Measurements from ENCODE around the gene ABI1.

ABI1 gene

GRCh38 chr10:26854524-26854923 is 6.2 kb downstream of the ABI1 start:
- no peak for DNase-seq

- no peak for DNase-seq
Measured at GRCh38 chr10:26844396-26844975, 16.3 kb downstream of the ABI1 start.

- DNase-seq = no peak
Measured at GRCh38 chr10:26843736-26844135, 17.0 kb downstream of the ABI1 start.

GRCh38 chr10:26841733-26842317 is 18.9 kb downstream of the ABI1 start:
- no peak for DNase-seq

- DNase-seq = no peak
Measured at GRCh38 chr10:26840938-26841732, 19.6 kb downstream of the ABI1 start.

- DNase-seq = no peak
Measured at GRCh38 chr10:26839966-26840627, 20.7 kb downstream of the ABI1 start.

DNA sequence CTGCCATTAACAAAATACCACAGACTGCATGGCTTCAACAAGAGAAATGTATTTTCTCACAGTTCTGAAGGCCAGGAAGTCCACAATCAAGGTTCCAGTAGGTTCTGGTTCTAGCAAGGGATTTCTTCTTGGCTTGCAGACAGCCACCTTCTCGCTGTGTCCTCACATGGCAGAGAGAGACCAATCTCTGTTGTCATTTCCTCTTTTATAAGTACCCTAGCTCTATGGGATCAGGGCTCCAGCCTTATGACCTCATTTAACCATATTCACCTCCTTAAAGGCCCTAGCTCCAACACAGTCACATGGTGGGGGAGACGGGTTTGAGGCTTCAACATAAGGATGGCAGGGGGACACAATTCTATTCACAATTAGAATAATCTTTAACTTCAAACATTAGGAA is 23.6 kb downstream of the ABI1 start:
- DNase-seq = peak in 1 of 2 donors; percentile 11

- no peak for DNase-seq
Measured at GRCh38 chr10:26835025-26835424, 25.7 kb downstream of the ABI1 start.

DNA sequence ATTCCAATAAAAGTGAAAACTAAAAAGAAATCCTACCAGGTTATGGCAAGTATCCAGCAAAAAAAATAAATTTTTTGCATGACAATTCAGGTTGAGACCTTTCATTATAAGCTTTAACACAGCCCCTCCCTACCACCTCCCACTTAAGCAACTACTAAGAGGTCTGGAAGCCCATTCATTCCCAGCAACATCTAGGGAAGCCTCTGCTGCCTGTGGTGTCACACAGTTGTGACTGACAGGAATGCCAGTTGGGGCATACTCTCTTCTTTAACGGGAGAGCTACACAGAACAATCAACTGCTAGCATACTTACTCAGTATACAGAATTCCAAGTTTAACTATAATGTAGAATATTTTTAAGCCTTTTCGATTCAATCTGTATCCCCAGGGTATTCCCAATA is 27.8 kb downstream of the ABI1 start:
- no peak for DNase-seq

GRCh38 chr10:26831936-26832335 is 28.8 kb downstream of the ABI1 start:
- DNase-seq = no peak

DNA sequence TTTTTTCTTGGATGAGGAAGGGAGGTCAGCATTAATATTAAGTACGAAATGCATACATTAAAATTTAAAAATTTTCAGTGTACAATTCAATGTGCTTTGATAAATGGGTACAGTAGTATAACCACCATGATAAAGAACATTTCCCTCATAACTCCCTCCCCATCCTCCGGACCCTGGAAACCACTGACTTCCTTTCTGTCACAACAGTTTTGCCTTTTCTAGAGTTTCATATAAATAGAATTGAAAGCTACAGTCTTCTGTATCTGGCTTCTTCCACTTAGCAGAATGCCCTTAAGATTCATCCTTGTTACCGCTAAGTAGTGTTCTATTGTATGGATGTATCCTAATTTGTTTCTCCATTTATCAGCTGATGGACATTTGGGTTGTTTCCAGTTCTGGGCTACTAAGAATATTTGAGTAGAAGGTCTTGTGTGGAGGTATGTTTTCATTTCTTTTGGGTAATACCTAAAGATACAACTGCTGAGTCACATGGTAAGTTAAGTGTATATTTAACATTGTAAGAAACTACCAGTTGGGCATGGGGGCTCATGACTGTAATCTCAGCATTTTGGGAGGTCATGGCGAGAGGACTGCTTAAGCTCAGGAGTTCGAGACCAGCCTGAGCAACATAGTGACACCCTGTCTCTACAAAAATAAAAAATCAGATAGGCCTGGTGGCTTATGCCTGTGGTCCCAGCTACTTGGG is 30.8 kb downstream of the ABI1 start:
- DNase-seq = no peak

DNA sequence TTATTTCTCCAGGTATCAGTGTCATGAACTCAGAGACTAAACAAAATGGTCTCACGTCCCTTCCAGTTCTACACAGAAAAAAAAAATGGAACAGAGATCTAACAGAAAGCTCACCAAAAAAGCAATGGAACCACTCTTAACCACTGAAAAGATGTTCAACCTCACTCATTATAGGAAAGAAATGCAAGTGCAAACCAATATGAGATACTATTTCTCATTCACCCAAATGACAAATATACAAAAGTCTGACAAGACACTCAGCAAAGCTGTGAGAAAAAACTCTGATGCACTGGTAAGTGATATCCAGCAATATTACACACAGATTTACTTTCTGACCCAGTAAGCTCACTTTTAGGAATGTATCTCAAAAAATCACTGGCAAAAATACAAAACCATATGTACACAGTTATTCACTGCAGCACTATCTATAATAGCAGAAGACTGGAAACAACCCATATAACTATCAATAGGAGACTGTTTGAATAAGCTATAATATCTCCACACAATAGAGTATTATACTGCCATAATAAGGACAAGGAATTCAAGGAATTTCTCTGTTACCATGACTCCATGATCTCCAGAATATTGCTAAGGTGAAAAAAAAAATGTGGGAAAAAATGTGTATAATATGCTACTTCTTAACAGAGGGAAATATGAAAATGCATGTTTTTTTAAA is 36.6 kb downstream of the ABI1 start:
- DNase-seq = no peak

DNA sequence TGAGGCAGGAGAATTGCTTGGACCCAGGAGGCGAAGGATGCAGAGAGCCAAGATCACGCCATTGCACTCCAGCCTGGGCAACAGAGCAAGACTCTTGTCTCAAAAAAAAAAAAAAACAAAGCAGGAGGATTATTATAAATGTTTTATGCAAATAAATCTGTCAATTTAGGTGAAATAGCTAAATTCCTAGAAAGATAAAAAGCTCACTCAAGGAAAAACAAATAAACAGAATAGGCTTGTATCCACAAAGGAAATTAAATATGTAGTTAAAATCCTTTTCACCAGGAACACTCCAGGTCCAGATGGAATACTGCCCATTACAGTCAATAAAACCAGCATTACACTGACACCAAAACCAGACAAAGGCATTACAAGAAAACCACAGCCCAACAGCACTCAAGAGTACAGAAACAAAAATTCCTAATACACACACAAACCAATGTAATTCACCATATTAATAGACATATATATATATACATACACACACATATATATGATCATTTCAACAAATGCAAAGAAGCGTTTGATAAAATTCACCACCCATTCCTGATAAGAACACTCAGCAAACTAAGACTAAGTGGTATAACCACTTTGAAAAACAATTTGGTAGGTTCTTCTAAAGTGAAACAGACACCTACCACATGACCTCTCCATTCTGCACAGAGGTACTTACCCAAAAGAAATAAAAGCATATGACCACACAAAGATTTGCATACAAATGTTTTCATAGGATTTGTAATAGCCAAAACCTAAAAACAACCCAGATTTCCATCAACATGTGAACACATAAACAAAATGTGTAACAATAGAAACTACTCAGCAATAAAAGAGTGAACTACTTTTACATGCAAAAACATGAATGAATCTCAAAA is 38.8 kb downstream of the ABI1 start:
- no peak for DNase-seq

- no peak for DNase-seq
Measured at GRCh38 chr10:26815500-26815899, 45.3 kb downstream of the ABI1 start.

GRCh38 chr10:26810435-26811026 is 50.2 kb downstream of the ABI1 start:
- no peak for DNase-seq

GRCh38 chr10:26809973-26810372 is 50.8 kb downstream of the ABI1 start:
- no peak for DNase-seq

DNA sequence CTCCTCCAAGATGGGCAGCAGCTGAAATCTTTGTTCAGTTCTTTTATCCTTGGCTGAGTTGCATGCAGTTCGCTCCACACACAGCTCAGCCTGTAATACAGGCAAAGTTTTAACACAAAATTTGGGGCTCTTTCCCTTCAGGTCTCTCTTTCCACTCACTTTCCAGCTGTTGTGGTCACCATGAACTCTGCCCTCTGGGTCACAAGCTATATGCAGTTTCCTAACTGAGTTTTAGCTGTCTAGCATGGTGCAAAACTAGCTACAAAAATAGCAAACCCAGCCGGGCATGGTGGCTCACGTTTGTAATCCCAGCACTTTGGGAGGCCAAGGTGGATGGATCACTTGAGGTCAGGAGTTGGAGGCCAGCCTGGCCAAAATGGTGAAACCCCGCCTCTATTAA is 53.2 kb downstream of the ABI1 start:
- DNase-seq = no peak

- DNase-seq = no peak
Measured at GRCh38 chr10:26806557-26806956, 54.2 kb downstream of the ABI1 start.

DNA sequence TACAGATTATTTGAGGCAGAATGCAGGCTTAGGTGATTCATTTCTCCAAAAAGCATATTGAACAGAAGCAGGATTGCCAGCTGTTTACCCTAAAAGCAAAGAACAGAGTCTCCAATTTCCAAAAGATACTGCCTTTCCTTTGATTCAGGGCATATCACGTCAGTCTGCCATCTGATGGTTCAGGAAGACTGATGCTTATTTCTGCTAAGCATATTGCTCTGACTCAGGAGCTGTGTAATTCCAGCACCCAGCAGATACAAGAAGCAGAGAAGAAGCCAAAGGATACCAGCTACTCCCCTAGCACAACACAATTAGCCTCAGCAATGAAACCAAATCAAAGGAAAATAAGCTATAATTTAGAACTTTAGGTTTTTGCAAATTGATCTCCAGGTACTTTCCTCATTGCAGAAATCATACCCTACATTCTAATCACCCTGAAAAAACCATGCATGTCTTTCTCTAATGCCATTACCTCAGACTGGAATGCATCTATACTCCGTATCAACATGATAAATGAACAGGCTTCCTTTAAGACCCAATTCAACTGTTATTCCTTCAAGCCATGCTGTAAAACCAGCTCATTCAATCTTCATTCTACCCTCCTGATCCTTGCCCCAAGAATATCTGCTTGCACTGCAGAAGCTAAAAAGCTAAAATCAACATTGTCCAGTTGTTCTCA is 55.1 kb downstream of the ABI1 start:
- DNase-seq = no peak
